H1 (cell line): ENCODE data around the gene TRIM47. TPM values are rescaled to one million over a fixed set of nuclear protein-coding genes. Genes with fewer than 3 reads are reported as not detected.
A peak's percentile ranks its signal among the peaks of the same experiment; 100 is the strongest.

ENCODE experiments used
- CTCF ChIA-PET: fragments of 300-600 bp; sonication (Branson Sonifier 250); formaldehyde crosslinking; loops from one replicate; lab custom pipeline; 2021; ENCODE audit not compliant: partially characterized antibody; lab: Charles Lee
- POLR2A ChIA-PET: fragments of 300-600 bp; sonication (Branson Sonifier 250); formaldehyde crosslinking; loops from one replicate; lab custom pipeline; 2021; ENCODE audit warnings: inconsistent platforms; ENCODE audit not compliant: partially characterized antibody; lab: Charles Lee
- DNase-seq, 2 experiments: peaks; one replicate each; pipeline versions ENCODE4 v3.0.0 to v3.0.0-alpha.2; 2010 to 2022; ENCODE audit warnings: low spot score in 2 of 2, low read depth in 1 of 2, mixed read lengths in 1 of 2
- FAIRE-seq: peaks from 2 replicates; lab custom pipeline; 2011; peaks lifted over from hg19 to GRCh38; lab: Jason Lieb, UNC
- H2AFZ ChIP-seq: 2 replicates; pipeline ENCODE4 v1.8.1; 2012; ENCODE audit warnings: low read length, inconsistent platforms
- H2AK5ac ChIP-seq: 2 replicates; pipeline ENCODE4 v1.6.1; 2013; ENCODE audit warnings: low read depth, low read length
- H2BK120ac ChIP-seq: replicated peaks from 2 replicates; pipeline ENCODE3; 2013; ENCODE audit warnings: low read depth, low read length, inconsistent platforms
- H2BK12ac ChIP-seq: 2 replicates; pipeline ENCODE4 v1.6.1; 2013; ENCODE audit warnings: low read depth, low read length
- H2BK15ac ChIP-seq: 2 replicates; pipeline ENCODE4 v1.6.1; 2013; ENCODE audit warnings: low read length
- H2BK20ac ChIP-seq: 2 replicates; pipeline ENCODE4 v1.6.1; 2013; ENCODE audit warnings: low read length
- H2BK5ac ChIP-seq: 2 replicates; pipeline ENCODE4 v1.6.1; 2013; ENCODE audit warnings: low read depth, low read length
- H3K14ac ChIP-seq: 2 replicates; pipeline ENCODE4 v1.6.1; 2013; ENCODE audit warnings: inconsistent platforms; ENCODE audit not compliant: insufficient read length
- H3K18ac ChIP-seq: 2 replicates; pipeline ENCODE4 v1.6.1; 2013; ENCODE audit warnings: low read length; ENCODE audit errors: extremely low read depth
- H3K23ac ChIP-seq: 2 replicates; pipeline ENCODE4 v1.6.1; 2013; ENCODE audit warnings: inconsistent platforms; ENCODE audit not compliant: insufficient read length
- H3K23me2 ChIP-seq: 2 replicates; pipeline ENCODE4 v1.6.1; 2013; ENCODE audit warnings: low read depth, low read length
- H3K27ac ChIP-seq: 2 replicates; pipeline ENCODE4 v1.6.1; 2011; ENCODE audit warnings: low read depth, low read length, inconsistent platforms
- H3K27me3 ChIP-seq, 4 experiments: replicated peaks in 1 of 4; 1 replicate in 1 of 4; 2 replicates in 3 of 4; pipeline versions ENCODE4 v1.6.1 to v1.8.1; 2011 to 2013; ENCODE audit warnings: low read length in 3 of 4, mild to moderate bottlenecking in 3 of 4, inconsistent platforms in 2 of 4, mixed read lengths in 2 of 4, moderate library complexity in 1 of 4; ENCODE audit not compliant: control insufficient read depth in 3 of 4, insufficient read depth in 3 of 4; ENCODE audit errors: extremely low read depth in 1 of 4
- H3K36me3 ChIP-seq, 4 experiments: 2 replicates each; pipeline versions ENCODE4 v1.6.1 to v1.8.1; 2011 to 2013; ENCODE audit warnings: mild to moderate bottlenecking in 4 of 4, low read length in 3 of 4, moderate library complexity in 2 of 4, control low read depth in 1 of 4, inconsistent platforms in 1 of 4; ENCODE audit not compliant: insufficient read depth in 4 of 4, control insufficient read depth in 2 of 4
- H3K4ac ChIP-seq: replicated peaks from 2 replicates; pipeline ENCODE3; 2013; ENCODE audit warnings: low read length, low read depth, mixed read lengths, inconsistent platforms; ENCODE audit not compliant: insufficient read length
- H3K4me1 ChIP-seq, 4 experiments: replicated peaks in 1 of 4; 1 replicate in 1 of 4; 2 replicates in 3 of 4; pipeline versions ENCODE4 v1.6.1 to v1.8.1; 2011 to 2013; ENCODE audit warnings: low read length in 3 of 4, inconsistent platforms in 2 of 4, mixed read lengths in 1 of 4; ENCODE audit not compliant: insufficient read depth in 4 of 4, control insufficient read depth in 3 of 4
- H3K4me2 ChIP-seq, 2 experiments: 2 replicates each; pipeline versions ENCODE4 v1.6.1 to v1.8.1; 2011 to 2013; ENCODE audit warnings: low read depth in 2 of 2, low read length in 2 of 2, control low read depth in 1 of 2, inconsistent platforms in 1 of 2, mild to moderate bottlenecking in 1 of 2; ENCODE audit not compliant: insufficient read depth in 1 of 2
- H3K4me3 ChIP-seq, 4 experiments: fragments of 200-600, 300-600 bp in 1 of 4; sonication (generic), shearing (Covaris generic), sonication (Bioruptor Twin) in 1 of 4; 2 replicates each; pipeline versions ENCODE4 v1.5.1 to v1.8.1; 2011 to 2016; ENCODE audit warnings: low read length in 4 of 4, low read depth in 3 of 4, control low read depth in 2 of 4, inconsistent platforms in 2 of 4, mild to moderate bottlenecking in 2 of 4, mixed read lengths in 1 of 4, moderate library complexity in 1 of 4; ENCODE audit not compliant: insufficient read depth in 2 of 4; ENCODE audit errors: extremely low read depth in 1 of 4
- H3K56ac ChIP-seq: replicated peaks from 2 replicates; pipeline ENCODE3; 2013; ENCODE audit warnings: low read depth, mild to moderate bottlenecking, mixed read lengths, low read length, inconsistent platforms; ENCODE audit not compliant: insufficient read length
- H3K79me1 ChIP-seq: 2 replicates; pipeline ENCODE4 v1.6.1; 2013; ENCODE audit warnings: low read depth, low read length, control low read depth
- H3K79me2 ChIP-seq, 2 experiments: 2 replicates each; pipeline versions ENCODE4 v1.6.1 to v1.8.1; 2012 to 2013; ENCODE audit warnings: low read length in 2 of 2, mild to moderate bottlenecking in 2 of 2, inconsistent platforms in 1 of 2; ENCODE audit not compliant: insufficient read depth in 2 of 2, control insufficient read depth in 1 of 2
- H3K9ac ChIP-seq, 4 experiments: replicated peaks in 1 of 4; 1 replicate in 1 of 4; 2 replicates in 3 of 4; pipeline versions ENCODE4 v1.6.1 to v1.8.1; 2011 to 2013; ENCODE audit warnings: low read depth in 3 of 4, low read length in 3 of 4, control low read depth in 2 of 4, mild to moderate bottlenecking in 2 of 4, moderate library complexity in 2 of 4, inconsistent platforms in 1 of 4; ENCODE audit errors: extremely low read depth in 1 of 4
- H3K9me3 ChIP-seq, 2 experiments: 2 replicates each; pipeline versions ENCODE4 v1.6.1 to v1.8.1; 2012 to 2013; ENCODE audit warnings: mild to moderate bottlenecking in 2 of 2, moderate library complexity in 2 of 2, control low read depth in 1 of 2, inconsistent platforms in 1 of 2, low read depth in 1 of 2, low read length in 1 of 2, mixed read lengths in 1 of 2; ENCODE audit not compliant: insufficient read depth in 2 of 2
- H4K20me1 ChIP-seq, 2 experiments: replicated peaks in 1 of 2; 2 replicates each; pipeline versions ENCODE3 to v1.8.1; 2011 to 2013; ENCODE audit warnings: inconsistent platforms in 2 of 2, low read length in 2 of 2, mild to moderate bottlenecking in 1 of 2; ENCODE audit not compliant: insufficient read depth in 2 of 2, control insufficient read depth in 1 of 2
- H4K5ac ChIP-seq: 2 replicates; pipeline ENCODE4 v1.6.1; 2013; ENCODE audit warnings: low read length, low read depth, mixed read lengths, inconsistent platforms; ENCODE audit not compliant: insufficient read length
- H4K8ac ChIP-seq: 2 replicates; pipeline ENCODE4 v1.8.0; 2013; ENCODE audit warnings: mild to moderate bottlenecking, moderate library complexity, low read length, inconsistent platforms; ENCODE audit not compliant: insufficient read depth; ENCODE audit errors: extremely low read depth
- H4K91ac ChIP-seq: replicated peaks from 2 replicates; pipeline ENCODE3; 2013; ENCODE audit warnings: low read length, mixed read lengths, inconsistent platforms; ENCODE audit not compliant: insufficient read length
- BCL11A ChIP-seq, 2 experiments: IDR thresholded peaks; one replicate each; pipeline ENCODE4 v1.6.1; 2011; ENCODE audit warnings: low read depth in 2 of 2, low read length in 2 of 2, mild to moderate bottlenecking in 2 of 2
- CHD2 ChIP-seq: IDR thresholded peaks from 2 replicates; pipeline ENCODE4 v1.6.1; 2012; ENCODE audit warnings: low read length, improper control_type of control experiment
- CTBP2 ChIP-seq: IDR thresholded peaks from 2 replicates; pipeline ENCODE4 v1.7.0; 2011; ENCODE audit warnings: borderline replicate concordance, mild to moderate bottlenecking, moderate library complexity, mixed read lengths, low read length; ENCODE audit not compliant: insufficient read depth, insufficient read length
- EP300 ChIP-seq, 2 experiments: IDR thresholded peaks; 1 replicate in 1 of 2; 2 replicates in 1 of 2; pipeline ENCODE4 v1.6.1; 2011 to 2012; ENCODE audit warnings: low read depth in 2 of 2, low read length in 2 of 2, mild to moderate bottlenecking in 2 of 2, borderline replicate concordance in 1 of 2, inconsistent platforms in 1 of 2, moderate library complexity in 1 of 2
- GABPA ChIP-seq: IDR thresholded peaks from 2 replicates; pipeline ENCODE4 v1.6.1; 2011; ENCODE audit warnings: mild to moderate bottlenecking, low read length, moderate library complexity, borderline replicate concordance; ENCODE audit not compliant: insufficient read depth
- HDAC2 ChIP-seq, 2 experiments: fragments of 300-600 bp in 1 of 2; sonication (generic) in 1 of 2; IDR thresholded peaks; 2 replicates each; pipeline ENCODE4 v1.6.1; 2011 to 2012; ENCODE audit warnings: low read depth in 2 of 2, low read length in 2 of 2, mild to moderate bottlenecking in 2 of 2, moderate library complexity in 2 of 2, borderline replicate concordance in 1 of 2, inconsistent platforms in 1 of 2
- HDAC6 ChIP-seq: IDR thresholded peaks from one replicate; pipeline ENCODE4 v1.7.1; 2012; ENCODE audit warnings: low read depth, mild to moderate bottlenecking, inconsistent platforms, low read length, moderate library complexity
- JUN ChIP-seq: IDR thresholded peaks from 2 replicates; pipeline ENCODE4 v1.6.1; 2011; ENCODE audit warnings: low read depth, mild to moderate bottlenecking, improper control_type of control experiment, low read length
- RBBP5 ChIP-seq: IDR thresholded peaks from 2 replicates; pipeline ENCODE4 v1.7.1; 2012; ENCODE audit warnings: low read depth, mild to moderate bottlenecking, inconsistent platforms, low read length, moderate library complexity, borderline replicate concordance
- SP4 ChIP-seq: IDR thresholded peaks from 2 replicates; pipeline ENCODE4 v1.6.1; 2012; ENCODE audit warnings: low read length, inconsistent platforms
- SRF ChIP-seq: IDR thresholded peaks from 2 replicates; pipeline ENCODE4 v1.6.1; 2011; ENCODE audit warnings: mild to moderate bottlenecking, low read depth, low read length, moderate library complexity
- YY1 ChIP-seq: IDR thresholded peaks from 2 replicates; pipeline ENCODE4 v1.6.1; 2011; ENCODE audit warnings: low read depth, mild to moderate bottlenecking, low read length
- ZNF274 ChIP-seq: IDR thresholded peaks from 2 replicates; pipeline ENCODE4 v1.7.0; 2012; ENCODE audit warnings: low read length, borderline replicate concordance; ENCODE audit errors: extremely low read depth
- WGBS, 2 experiments: shearing (Covaris generic) in 1 of 2; methylation state at CpG; one replicate each; pipeline versions ENCODE4 v1.1.6 to v1.1.7; 2013 to 2015; ENCODE audit warnings: low lambda C conversion rate in 2 of 2, mixed read lengths in 2 of 2, inconsistent platforms in 1 of 2, low coverage in 1 of 2, missing lambda C conversion rate in 1 of 2; ENCODE audit not compliant: insufficient replicate concordance in 2 of 2, insufficient coverage in 1 of 2, insufficient read length in 1 of 2; ENCODE audit errors: extremely low coverage in 1 of 2, missing lambda C conversion rate in 1 of 2; 5-methylcytosine and 5-hydroxymethylcytosine counted together
- polyA plus RNA-seq, 7 experiments: library from polyadenylated mRNA; depleted of rRNA in 3 of 7; stranded (reverse) in 5 of 7; unstranded in 2 of 7; fragments of >200 nt in 5 of 7; fragments of 200-250 nt in 2 of 7; gene quantifications; 1 replicate in 5 of 7; 2 replicates in 1 of 7; 4 replicates in 1 of 7; pipeline versions ENCODE4 v1.2.1 to v1.2.3, GENCODE V29; 2011 to 2013; ENCODE audit warnings: missing spikeins in 2 of 7, mixed read lengths in 2 of 7
- total RNA-seq: library from RNA; stranded (reverse); fragmentation: NEBNext Ultra II Directional; extraction: Animal tissue kit (Norgen Biotek cat#: 25700); gene quantifications from 2 replicates; pipeline ENCODE4 v1.2.1, GENCODE V29; 2021

The TRIM47 gene
- total and polyA plus RNA-seq, 2 of the 8 experiments (the other 6 are each of a cell fraction or from before 2014, with no cell fraction given) = 6.3 to 6.4 TPM

- Histone ChIP-seq H4K5ac (no peak overlapping the region), H3K4me2 (no peak overlapping the region), H2AFZ (no peak overlapping the region), H3K4ac (no peak overlapping the region), H3K9me3 (no peaks in the 10 kb centered on the region), H3K79me1 (no peaks in the 10 kb centered on the region), H2BK20ac (no peak overlapping the region), H3K56ac (no peak overlapping the region), H3K9ac (no peak overlapping the region), H2BK15ac (no peak overlapping the region), H3K27ac (no peak overlapping the region), H2AK5ac (no peak overlapping the region), H3K23me2 (no peaks in the 10 kb centered on the region), H2BK5ac (0 out of 2 replicates have a peak overlapping the region, but pooled peaks have one; percentile 66), H3K79me2 (no peaks in the 10 kb centered on the region), H3K14ac (no peak overlapping the region), H3K18ac (no peak overlapping the region), H3K36me3 (peaks cover 0 to 3% (median 0%) of the 10 kb centered on the region in 4 experiments; a peak in 2 of 8 replicates), H3K23ac (no peak overlapping the region), H3K4me1 (no peaks in the 10 kb centered on the region; a peak in 2 of 7 replicates), H3K4me3 (no peak overlapping the region), H4K8ac (no peak overlapping the region; the same call in 1 of the 2 replicates), H2BK12ac (no peak overlapping the region), H4K20me1 (no peaks in the 10 kb centered on the region), H3K27me3 (no peaks in the 10 kb centered on the region), H4K91ac (no peak overlapping the region), H2BK120ac (no peak overlapping the region)
- DNase-seq (no peak), FAIRE-seq (no peak)
- ChIA-PET POLR2A (interaction anchor here (0.9 to 2.9 kb wide), 4 partner anchors 9 to 163 kb away, joined by 3 to 13 read pairs (median 3); partner anchors contain the start of genes FBF1 and MRPL38), CTCF (interaction anchor here (1.0 to 51.3 kb wide), 9 partner anchors 9 to 359 kb away, joined by 3 to 885 read pairs (median 5); partner anchors contain the start of genes CDK3, FBF1 and MRPL38)
- 93% methylated on average over 8 of the region's 8 CpGs; no CpG with 5 or more reads in 1 of the 2 experiments for WGBS, 2 experiments
- no peak for TF ChIP-seq SP4
- TF ChIP-seq ZNF274 = no peak
- no peak for TF ChIP-seq SRF
- TF ChIP-seq JUN = no peak
- TF ChIP-seq CTBP2 = no peak
- no peak for TF ChIP-seq BCL11A (IDR thresholded peaks at IDR 0.05; ENCODE audit: low read depth in 2 of 2, low read length in 2 of 2)
- no peak for TF ChIP-seq YY1
- no peak for TF ChIP-seq HDAC2 (IDR thresholded peaks at IDR 0.05; ENCODE audit: borderline replicate concordance in 1 of 2, low read depth in 2 of 2, low read length in 2 of 2)
- no peak for TF ChIP-seq RBBP5
- TF ChIP-seq GABPA = no peak
- no peak for TF ChIP-seq EP300 (IDR thresholded peaks at IDR 0.05; ENCODE audit: borderline replicate concordance in 1 of 2, low read depth in 2 of 2, low read length in 2 of 2)
- TF ChIP-seq HDAC6 = no peak
- TF ChIP-seq CHD2 = no peak
These were observed 36.9 kb upstream of the TRIM47 start for GRCh38 chr17:75915268-75915667.
